Kidney (tissue), 14 donors: ENCODE measurements around the gene EDNRB. TPM values are rescaled to one million over a fixed set of nuclear protein-coding genes. Genes with fewer than 3 reads are reported as not detected.
"Not testable (repeated sequence)": the region's sequence is repeated elsewhere in the genome, so short reads cannot be mapped to it uniquely, and the experiment has no call there.

Experiments used
- DNase-seq, 5 donors: peaks; one replicate each; pipeline ENCODE4 v3.0.0-alpha.2; 2013 to 2020
- FAIRE-seq: peaks from 2 replicates; lab custom pipeline; 2012; peaks lifted over from hg19 to GRCh38; lab: Jason Lieb, UNC
- H3K27ac ChIP-seq, 2 donors: one replicate each; pipeline ENCODE4 v1.7.0; 2013; ENCODE audit warnings: low read depth in 2 of 2, low read length in 2 of 2, inconsistent platforms in 1 of 2
- H3K27me3 ChIP-seq: one replicate; pipeline ENCODE4 v1.7.1; 2013; ENCODE audit warnings: low read length, inconsistent platforms; ENCODE audit not compliant: control insufficient read depth, insufficient read depth
- H3K36me3 ChIP-seq, 3 donors: one replicate each; pipeline versions ENCODE4 v1.7.0 to v1.7.1; 2013; ENCODE audit warnings: low read length in 3 of 3, control low read depth in 1 of 3, inconsistent platforms in 1 of 3; ENCODE audit not compliant: insufficient read depth in 3 of 3, control insufficient read depth in 2 of 3
- H3K4me1 ChIP-seq, 3 donors: one replicate each; pipeline versions ENCODE4 v1.7.0 to v1.7.1; 2013; ENCODE audit warnings: low read length in 3 of 3, inconsistent platforms in 1 of 3, low read depth in 1 of 3; ENCODE audit not compliant: control insufficient read depth in 2 of 3, insufficient read depth in 2 of 3
- H3K4me3 ChIP-seq, 3 donors: one replicate each; pipeline versions ENCODE4 v1.7.0 to v1.8.1; 2013; ENCODE audit warnings: low read length in 3 of 3, control low read depth in 1 of 3, inconsistent platforms in 1 of 3
- H3K9ac ChIP-seq, 3 donors: one replicate each; pipeline versions ENCODE4 v1.7.0 to v1.7.1; 2013; ENCODE audit warnings: low read length in 3 of 3, control low read depth in 1 of 3, inconsistent platforms in 1 of 3
- H3K9me3 ChIP-seq, 3 donors: one replicate each; pipeline versions ENCODE4 v1.7.0 to v1.7.1; 2013; ENCODE audit warnings: low read length in 3 of 3, control low read depth in 1 of 3, inconsistent platforms in 1 of 3; ENCODE audit not compliant: control insufficient read depth in 2 of 3, insufficient read depth in 1 of 3
- intact Hi-C: fragments of 100-400 bp; cut with DNase I; formaldehyde crosslinking; loops from one replicate; pipeline ENCODE4 v1.11.1; 2022
- polyA plus RNA-seq: library from polyadenylated mRNA; stranded (reverse); fragments of 350-450 nt; fragmentation: Illumina TruSeq; extraction: RNeasy Lipid Tissue Mini Kit (QIAGEN cat#74804); gene quantifications from one replicate; pipeline ENCODE4 v1.2.3, GENCODE V29; 2014; ENCODE audit warnings: low read depth, low replicate concordance; ENCODE audit not compliant: insufficient read depth
- total RNA-seq: library from RNA; stranded (reverse); fragmentation: NEBNext Ultra II Directional; extraction: Animal tissue kit (Norgen Biotek cat#: 25700); gene quantifications from one replicate; pipeline ENCODE4 v1.2.1, GENCODE V29; 2021
- TF ChIP-seq, protein P1 (sequence below): IDR thresholded peaks from 3 replicates; pipeline ENCODE4 v1.5.1; 2012; ENCODE audit warnings: mild to moderate bottlenecking, moderate library complexity, borderline replicate concordance; ENCODE audit not compliant: insufficient read depth; ENCODE audit errors: extremely low read depth
- donor health status: control.
- donor health status: control.
- donor health status: control.
- donor health status: control.
- donor health status: control.
- donor health status: DM: yes; HTN: yes; CAD: no.
- donor health status: Normal renal cell carcinoma (clear cell type).

Gene EDNRB
- total and polyA plus RNA-seq, 2 donors from 2014 or later = 14.0 to 60.1 TPM

DNA sequence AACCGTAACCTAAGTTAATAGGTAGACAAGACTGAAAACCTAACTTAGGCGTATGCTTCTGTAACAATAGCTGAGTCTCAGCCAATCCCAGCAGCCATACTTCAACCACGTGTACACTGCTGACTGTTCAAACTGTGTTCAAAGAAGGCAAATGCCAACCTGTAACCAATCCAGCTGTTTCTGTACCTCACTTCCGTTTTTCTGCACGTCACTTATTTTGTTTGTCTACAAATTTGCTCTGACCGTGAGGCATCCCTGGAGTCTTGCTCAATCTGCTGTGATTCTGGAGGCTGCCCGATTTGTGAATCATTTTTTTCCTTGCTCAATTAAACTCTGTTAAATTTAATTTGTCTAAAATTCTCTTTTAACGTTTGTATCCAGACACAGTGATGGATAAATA is 59.2 kb downstream of the EDNRB start:
- H3K36me3 ChIP-seq = no peaks in the 10 kb centered on the region
- FAIRE-seq (no peak), DNase-seq (no peak)
- H3K27me3 ChIP-seq = no peaks in the 10 kb centered on the region
- H3K9me3 ChIP-seq = no peaks in the 10 kb centered on the region
- H3K9ac ChIP-seq = no peak overlapping the region
- no peak overlapping the region for H3K27ac ChIP-seq
- H3K4me1 ChIP-seq = peaks cover 0 to 4% (median 0%) of the 10 kb centered on the region in 3 donors
- no peak overlapping the region for H3K4me3 ChIP-seq
- TF ChIP-seq, protein P1, sequence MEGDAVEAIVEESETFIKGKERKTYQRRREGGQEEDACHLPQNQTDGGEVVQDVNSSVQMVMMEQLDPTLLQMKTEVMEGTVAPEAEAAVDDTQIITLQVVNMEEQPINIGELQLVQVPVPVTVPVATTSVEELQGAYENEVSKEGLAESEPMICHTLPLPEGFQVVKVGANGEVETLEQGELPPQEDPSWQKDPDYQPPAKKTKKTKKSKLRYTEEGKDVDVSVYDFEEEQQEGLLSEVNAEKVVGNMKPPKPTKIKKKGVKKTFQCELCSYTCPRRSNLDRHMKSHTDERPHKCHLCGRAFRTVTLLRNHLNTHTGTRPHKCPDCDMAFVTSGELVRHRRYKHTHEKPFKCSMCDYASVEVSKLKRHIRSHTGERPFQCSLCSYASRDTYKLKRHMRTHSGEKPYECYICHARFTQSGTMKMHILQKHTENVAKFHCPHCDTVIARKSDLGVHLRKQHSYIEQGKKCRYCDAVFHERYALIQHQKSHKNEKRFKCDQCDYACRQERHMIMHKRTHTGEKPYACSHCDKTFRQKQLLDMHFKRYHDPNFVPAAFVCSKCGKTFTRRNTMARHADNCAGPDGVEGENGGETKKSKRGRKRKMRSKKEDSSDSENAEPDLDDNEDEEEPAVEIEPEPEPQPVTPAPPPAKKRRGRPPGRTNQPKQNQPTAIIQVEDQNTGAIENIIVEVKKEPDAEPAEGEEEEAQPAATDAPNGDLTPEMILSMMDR = no peak
- intact Hi-C loops = no loop called here

DNA sequence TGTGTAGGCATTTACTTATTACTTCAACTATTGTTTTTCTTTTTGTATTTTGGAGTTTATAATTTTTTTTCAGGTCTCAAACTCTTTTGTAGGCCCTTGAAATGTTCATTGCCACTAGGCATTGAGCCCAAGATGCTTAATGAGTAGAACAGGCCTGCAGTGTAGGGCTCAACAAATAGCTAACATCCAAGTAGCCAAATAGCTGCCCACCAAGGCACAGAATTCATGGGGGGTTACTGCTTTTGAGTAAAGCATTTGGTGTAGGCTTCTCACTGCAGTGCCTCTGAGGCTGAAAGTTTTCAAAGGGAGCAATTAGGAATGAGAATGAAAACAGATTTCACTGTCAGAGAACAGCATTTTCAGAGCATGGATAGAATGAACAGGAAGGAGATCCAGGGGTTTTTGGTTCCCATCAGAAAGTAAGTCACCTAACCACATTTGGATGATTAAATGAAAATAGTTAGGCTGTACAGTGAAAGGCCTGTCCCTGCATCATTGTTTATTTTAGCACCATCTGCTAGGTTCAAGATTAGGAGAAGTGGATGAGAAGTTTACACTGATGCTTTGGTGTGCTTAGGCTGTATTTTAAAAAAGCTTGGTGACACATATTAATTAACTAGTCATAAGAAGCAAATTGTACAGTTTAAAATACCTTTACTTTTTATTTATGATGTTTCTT is 61.0 kb downstream of the EDNRB start:
- H3K9me3 ChIP-seq = no peaks in the 10 kb centered on the region
- intact Hi-C loops = no loop called here
- H3K9ac ChIP-seq = no peak overlapping the region
- DNase-seq = no peak
- H3K36me3 ChIP-seq = no peaks in the 10 kb centered on the region
- no peak for FAIRE-seq
- H3K27me3 ChIP-seq = no peaks in the 10 kb centered on the region
- H3K4me3 ChIP-seq = no peak overlapping the region
- TF ChIP-seq, protein P1 = no peak
- peaks cover 0 to 4% (median 0%) of the 10 kb centered on the region in 3 donors for H3K4me1 ChIP-seq
- no peak overlapping the region for H3K27ac ChIP-seq

DNA sequence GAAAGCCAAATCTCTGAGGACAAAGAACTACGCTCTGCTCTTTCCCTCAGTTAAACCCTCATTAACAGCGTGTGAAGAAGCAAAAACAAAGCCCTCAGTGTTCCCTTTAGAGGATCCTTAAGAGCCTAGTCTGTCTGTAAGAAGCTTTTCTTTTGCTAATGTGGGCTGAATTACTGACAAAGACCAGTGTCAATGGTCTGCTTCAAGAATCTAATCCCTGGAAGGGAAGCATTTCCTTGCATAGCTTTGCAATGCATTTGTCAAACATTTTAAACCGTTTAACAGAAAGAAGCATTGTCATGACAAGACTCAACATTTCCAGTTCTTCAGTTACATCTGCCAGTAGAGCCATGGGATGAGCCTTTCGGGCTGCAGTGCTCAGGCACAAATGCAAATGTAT is 64.9 kb downstream of the EDNRB start:
- DNase-seq (no peak), FAIRE-seq (no peak)
- intact Hi-C loops = no loop called here
- Histone ChIP-seq H3K27ac (no peak overlapping the region), H3K9me3 (no peaks in the 10 kb centered on the region), H3K36me3 (no peaks in the 10 kb centered on the region), H3K27me3 (no peaks in the 10 kb centered on the region), H3K9ac (no peak overlapping the region), H3K4me1 (no peaks in the 10 kb centered on the region), H3K4me3 (no peak overlapping the region)
- TF ChIP-seq, protein P1 = no peak

DNA sequence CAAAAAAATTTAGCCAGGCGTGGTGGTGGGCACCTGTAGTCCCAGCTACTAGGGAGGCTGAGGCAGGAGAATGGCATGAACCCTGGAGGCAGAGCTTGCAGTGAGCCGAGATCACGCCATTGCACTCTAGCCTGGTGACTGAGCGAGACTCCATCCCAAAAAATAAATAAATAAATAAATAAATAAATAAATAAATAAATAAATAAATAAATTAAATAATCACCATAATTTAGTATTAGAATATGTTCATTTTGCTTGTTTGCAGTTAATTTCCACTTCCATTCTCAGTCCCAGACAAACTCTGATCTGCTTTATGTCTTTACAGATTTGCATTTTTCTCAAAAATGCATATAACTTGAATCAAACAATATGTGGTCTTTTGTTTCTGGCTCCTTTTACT is 70.6 kb downstream of the EDNRB start:
- intact Hi-C loops, H3K27me3 ChIP-seq, H3K4me1 ChIP-seq, DNase-seq, H3K36me3 ChIP-seq, H3K4me3 ChIP-seq, H3K9ac ChIP-seq, H3K27ac ChIP-seq, FAIRE-seq, H3K9me3 ChIP-seq: not testable (repeated sequence)
